ENCODE results near the gene AKAP13.

GRCh38 chr15:85456798-85457197 lies 76.4 kb downstream of the AKAP13 start:
- TF ChIP-seq POLR2AphosphoS5 (IDR thresholded peaks at IDR 0.05; ENCODE audit: low read depth, low read length) (no peak), POLR2A (IDR thresholded peaks at IDR 0.05; ENCODE audit: low read depth, low read length) (no peak; the same call in 1 of the 2 replicates)

Data from GM12891 (cell line).